GM12801 (cell line): Measurements from ENCODE around the gene PRKN.

Experiments
- CTCF ChIP-seq: IDR thresholded peaks from one replicate; pipeline ENCODE4 v1.5.1; 2011; ENCODE audit warnings: control low read depth; ENCODE audit not compliant: insufficient read length; ENCODE audit errors: extremely low read depth

Gene PRKN

GRCh38 chr6:161711515-161711914, 1016.1 kb downstream of the PRKN start:
- TF ChIP-seq CTCF: no peak

GRCh38 chr6:161710698-161711097, 1016.9 kb downstream of the PRKN start:
- no peak for TF ChIP-seq CTCF

GRCh38 chr6:161701056-161701455, 1026.5 kb downstream of the PRKN start:
- TF ChIP-seq CTCF: no peak

GRCh38 chr6:161696801-161697200, 1030.8 kb downstream of the PRKN start:
- no peak for TF ChIP-seq CTCF

GRCh38 chr6:161694995-161695394, 1032.6 kb downstream of the PRKN start:
- no peak for TF ChIP-seq CTCF

GRCh38 chr6:161686655-161687054, 1040.9 kb downstream of the PRKN start:
- TF ChIP-seq CTCF: no peak

- TF ChIP-seq CTCF: no peak
Measured at GRCh38 chr6:161684731-161685475, 1042.7 kb downstream of the PRKN start.

GRCh38 chr6:161683400-161683799, 1044.2 kb downstream of the PRKN start:
- no peak for TF ChIP-seq CTCF
